HG02943 (cell line): Measurements from ENCODE around the gene SMPD2.
A peak's percentile ranks its signal among the peaks of the same experiment; 100 is the strongest.
"Not testable (repeated sequence)": the region's sequence is repeated elsewhere in the genome, so short reads cannot be mapped to it uniquely, and the experiment has no call there.

Source experiments
- ATAC-seq: cut with Tn5 transposase; IDR thresholded peaks from one replicate; pipeline ENCODE4 v1.9.1; 2021; ENCODE audit warnings: mild to moderate bottlenecking, low read depth, moderate library complexity; ENCODE audit not compliant: unreplicated experiment

SMPD2 gene

DNA sequence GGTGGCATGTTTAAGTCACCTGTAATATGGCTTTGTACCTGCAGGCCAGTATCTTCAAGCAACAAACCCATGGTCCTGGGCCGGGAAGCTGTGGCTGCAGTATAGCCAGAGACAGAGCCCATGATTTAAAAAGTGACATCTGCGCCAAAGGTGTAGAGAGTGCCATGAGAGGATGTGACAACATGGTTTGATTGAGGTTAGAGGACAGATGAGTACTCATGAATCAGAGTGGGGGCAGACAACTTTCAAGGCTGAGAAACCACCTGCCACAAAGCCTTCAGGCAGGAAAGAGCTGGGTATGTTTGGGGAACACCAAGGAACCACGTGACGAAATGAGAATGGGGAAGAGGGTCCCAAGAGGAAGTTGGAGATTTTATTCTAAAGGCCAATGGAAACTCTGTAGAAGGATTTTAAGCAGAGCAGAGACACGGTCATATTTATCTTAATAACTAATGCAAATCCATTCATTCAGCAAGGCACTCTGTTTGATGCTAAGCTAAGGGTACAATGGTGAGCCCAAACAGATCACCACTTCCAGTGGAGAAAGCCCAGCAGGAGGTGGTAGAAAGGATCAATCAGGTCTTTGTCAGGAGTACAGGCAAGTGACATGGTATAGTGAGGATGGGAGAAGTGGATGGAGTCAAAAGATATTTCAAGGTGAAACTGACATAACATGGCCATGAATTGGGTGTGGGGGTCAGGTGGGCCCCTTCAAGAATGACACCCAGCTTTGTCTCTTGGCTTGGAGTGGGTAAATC lies 18.4 kb downstream of the SMPD2 start:
- ATAC-seq = no peak

DNA sequence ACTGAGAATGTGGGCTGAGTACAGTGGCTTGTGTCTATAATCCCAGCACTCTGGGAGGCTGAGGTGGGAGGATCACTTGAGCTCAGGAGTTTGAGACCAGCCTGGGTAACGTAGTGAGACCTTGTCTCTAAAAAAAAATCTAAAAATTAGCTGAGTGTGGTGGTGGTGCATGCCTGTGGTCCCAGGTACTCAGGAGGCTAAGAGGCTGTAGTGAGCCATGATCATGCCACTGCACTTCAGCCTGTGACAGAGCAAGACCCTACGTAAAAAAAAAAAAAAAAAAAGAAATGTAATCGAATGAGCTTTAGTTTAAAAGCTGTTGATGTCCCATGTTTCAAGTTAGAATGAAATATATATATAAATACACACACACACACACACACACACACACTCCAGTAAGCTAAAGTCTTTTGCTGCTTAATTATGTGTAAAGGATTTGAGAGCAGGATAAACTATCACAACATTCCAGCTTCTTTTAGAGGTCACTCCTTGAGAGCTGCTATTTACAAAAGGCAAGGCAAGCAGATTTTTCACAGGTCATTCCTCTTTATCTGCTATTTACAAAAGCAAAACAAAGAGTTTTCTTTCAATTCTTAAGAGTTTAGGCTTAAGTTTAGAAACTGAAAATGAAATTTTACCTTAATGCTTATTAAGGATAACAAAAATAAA lies 19.8 kb downstream of the SMPD2 start:
- ATAC-seq = no peak

DNA sequence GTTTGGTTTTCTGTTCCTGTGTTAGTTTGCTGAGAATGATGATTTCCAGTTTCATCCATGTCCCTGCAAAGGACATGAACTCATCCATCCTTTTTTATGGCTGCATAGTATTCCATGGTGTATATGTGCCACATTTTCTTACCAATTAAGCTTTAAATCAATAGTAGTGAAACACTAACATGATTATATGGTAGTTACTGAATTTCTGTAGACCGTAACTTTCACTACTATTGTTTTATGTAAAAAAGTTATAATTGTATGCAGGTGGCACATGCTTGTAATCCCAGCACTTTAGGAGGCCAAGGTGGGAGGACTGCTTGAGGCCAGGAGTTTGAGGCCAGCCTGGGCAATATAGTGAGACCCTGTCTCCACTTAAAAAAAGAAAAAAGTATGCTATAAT lies 20.7 kb downstream of the SMPD2 start:
- ATAC-seq = not testable (repeated sequence)

DNA sequence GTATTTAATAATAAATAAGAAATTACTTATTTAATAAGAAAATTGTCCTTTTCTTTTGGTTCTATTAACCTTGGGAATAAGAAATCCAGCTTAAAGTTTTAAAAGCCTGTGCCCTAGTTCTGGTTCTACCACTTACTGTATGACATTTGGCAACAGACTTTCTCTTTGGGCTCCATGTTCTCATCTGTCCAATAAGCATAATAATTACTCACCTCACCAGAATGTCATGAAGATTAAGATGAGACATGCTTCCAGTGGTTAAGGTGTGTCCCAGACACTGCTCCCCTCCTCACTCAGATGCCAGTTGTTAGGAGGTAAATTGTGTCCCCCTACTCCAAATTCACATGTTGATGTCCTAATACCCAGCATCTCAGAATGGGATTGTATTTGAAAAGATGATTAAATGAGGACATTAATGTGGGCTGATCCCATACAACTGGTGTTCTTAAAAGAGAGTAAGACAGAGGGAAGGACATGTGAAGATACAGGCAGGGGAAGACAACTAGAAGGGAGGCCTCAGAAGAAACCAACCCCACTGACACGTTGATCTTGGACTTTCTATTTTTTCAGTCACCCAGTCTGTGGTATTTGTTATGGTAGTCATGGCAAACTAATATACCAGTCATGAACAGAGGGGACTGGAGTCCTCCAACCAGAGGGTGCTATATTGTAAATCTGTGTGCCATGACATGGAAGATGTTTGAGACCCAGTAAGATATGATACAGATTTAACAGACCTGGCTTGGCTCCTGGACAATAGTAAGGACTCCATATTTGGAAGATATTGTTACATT lies 21.4 kb downstream of the SMPD2 start:
- ATAC-seq = no peak

DNA sequence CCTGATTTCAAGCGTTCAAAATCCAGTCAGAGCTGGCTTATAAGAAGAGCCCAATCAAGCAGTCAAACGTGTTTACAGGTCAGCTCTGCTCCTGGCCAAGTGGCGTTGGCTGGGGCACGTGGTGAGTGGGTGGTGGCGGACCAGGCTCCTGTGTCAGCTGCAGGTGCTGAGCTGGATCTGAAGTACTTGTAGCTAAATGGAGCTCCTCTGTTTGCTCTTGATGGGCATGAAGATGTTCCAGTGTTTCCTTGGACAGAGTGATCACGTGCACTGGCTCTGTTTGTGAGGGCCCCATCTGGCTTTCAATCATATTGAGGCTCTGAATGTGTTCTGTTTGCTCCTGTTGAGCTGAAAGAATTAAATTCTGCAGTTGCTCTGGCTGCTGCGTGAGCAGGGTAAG lies 25.2 kb downstream of the SMPD2 start:
- ATAC-seq = no peak

DNA sequence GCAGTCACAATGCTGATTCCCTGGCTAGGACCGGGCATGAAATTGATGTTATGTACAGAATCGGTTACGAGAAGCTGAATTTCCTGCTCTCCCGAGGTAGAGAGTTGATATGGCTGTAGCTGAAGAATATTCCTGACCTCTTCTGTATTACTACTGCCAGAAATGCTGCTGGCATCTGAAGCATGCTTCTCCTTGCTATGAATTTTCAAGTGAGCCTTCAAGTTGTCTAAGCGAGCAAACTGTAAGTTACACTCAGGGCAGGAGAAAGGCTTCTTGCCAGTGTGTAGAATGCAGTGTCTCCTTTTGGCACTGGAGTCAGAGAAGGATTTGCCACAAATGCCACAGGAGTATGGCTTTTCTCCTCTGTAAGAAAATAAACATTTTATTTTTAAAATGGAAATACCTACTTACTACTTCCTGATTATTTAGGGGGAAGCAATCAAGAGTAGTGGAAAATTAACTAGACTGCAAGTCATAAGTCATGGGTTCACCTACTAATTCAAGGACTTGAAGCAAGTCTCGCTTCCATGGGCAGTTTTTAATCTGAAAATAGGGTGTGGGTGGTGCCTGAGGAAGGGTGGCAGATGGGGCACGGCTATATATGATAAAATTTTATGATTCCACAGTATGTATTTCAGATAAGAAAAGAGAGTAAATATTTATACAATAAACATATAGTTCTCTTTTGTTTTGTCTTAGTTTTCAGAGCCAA lies 25.8 kb downstream of the SMPD2 start:
- no peak for ATAC-seq

DNA sequence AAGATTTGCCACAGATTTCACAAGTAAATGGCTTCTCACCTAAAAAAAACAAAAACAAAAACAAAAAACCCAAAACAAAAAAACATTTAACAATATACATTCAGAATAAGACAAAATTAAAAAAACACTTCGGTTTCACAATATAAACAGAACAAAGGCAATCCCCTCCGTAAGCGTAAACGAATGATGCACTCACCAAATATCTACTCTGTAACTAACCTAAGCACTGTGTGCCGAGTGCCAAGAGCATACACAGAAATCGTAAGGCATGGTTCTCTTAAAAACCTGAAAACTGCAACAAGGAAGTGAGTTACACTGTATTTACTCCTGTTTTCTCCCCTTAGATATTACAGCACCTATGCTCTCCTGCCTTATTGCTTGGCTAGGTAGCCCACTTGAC lies 27.2 kb downstream of the SMPD2 start:
- no peak for ATAC-seq

DNA sequence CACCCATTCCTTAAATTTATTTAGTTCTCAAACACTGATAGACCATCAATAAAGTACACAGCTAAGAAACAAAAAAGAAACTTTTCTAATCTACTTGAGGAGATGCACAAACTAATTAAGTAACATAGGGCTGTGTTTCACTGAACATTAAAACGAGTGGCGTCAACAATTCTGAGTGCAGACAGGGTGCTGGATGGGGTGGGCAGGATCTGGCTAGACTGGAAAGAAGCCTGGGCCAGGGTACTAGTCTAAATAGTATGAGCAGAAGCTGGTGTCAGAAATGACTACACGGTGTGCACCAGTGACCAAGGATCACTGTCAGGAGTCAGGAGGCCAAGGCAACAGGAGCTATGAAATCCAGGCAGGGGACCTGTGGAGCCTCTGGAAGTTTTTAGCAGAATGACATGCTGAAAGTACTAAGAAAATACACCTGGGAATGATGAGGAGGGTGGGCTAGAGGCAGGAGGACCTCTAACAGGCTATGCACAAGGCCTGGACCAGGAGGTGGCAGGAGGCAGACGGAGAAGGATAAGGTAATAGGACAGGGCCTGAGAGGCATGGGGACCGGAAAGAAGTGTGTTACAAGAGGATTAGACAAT lies 29.2 kb downstream of the SMPD2 start:
- ATAC-seq = no peak

DNA sequence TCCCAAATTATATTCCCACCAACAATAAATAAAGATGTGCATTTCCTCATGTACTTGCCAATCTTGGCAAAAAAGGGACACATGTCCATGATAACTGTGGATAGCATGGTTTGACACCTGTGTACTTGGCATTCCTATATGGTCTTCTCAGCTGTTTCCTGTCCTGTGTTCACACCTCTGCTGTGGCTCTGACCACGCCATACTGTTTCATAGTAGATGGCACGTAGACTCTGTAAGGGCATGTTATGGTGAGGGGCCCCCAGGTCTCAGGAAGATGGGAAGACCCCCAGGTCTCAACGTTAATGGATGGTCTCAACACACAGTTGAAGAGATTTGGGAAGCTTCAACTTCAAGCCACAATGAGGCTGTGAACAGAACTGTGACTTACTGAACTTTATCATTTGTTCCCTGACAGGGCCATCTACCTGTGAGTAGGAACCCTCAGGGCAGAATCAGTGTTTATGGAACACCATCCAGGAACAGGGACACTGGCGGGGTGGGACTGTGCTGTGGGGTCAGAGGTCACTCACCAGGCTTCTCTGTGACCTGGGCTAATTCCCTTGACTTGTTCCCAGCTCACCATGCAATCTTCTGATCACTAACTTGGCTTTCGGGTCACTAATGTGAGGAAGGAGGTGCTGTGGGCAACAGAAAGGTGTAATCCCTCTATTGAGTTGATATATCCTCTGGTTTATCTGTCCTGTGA lies 30.7 kb downstream of the SMPD2 start:
- no peak for ATAC-seq

DNA sequence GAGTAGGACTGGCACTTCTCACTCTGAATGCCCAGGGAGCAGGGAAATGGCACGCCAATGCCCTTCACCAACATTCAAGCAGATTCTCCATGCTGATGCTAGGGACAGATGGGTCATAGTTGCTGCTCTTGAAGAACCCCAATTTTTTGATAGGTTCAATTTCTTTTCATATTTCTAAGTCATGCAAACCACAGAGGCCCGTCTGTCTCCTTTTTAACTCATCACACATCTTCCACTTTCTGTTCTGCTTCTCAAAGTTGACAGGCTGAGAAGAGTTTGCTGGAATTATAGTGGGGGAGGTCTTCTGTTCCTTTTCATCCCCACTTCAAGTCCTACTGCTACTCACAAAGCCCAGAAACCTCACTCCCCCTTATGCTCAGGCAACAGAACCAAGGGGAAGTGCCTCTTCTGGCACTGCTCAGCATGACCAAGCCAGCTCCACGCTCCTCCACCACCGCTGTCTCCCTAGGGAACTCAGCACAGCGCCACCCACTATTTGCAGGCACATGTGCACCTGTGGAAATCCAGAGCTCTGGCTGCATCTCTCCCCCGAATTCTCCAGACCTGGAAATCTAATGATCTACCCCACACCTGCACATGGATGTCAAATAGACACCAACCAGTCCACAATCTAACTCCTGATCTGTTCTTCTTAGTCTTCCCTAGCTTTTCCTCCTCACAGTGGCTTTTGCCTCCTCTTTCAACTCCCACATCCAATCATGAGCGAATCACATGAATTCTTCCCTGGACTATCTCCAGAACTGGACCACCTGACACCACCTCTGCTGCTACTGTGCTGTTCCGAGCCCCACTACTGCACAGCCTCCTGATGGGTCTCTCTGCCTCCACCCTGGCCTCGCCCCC lies 31.8 kb downstream of the SMPD2 start:
- ATAC-seq = no peak

DNA sequence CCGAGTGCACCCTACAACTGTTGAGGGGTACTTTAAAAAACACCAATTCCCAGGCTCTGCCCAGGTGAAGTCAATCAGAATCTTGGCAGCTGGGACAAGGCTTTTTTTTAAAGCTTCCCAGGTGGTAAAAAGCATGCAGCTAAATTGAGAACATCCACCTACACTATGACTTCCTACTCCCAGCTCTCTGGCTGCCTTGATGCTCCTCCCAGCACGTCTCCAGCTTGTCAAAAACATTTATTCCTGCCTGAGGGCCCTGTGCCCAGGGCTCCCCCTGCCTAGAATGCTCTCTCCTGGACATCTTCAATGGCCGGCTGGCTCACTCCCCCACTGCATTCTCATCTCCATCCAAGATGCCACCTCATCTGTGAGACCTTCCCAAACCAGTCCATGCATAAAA lies 32.6 kb downstream of the SMPD2 start:
- ATAC-seq = no peak

DNA sequence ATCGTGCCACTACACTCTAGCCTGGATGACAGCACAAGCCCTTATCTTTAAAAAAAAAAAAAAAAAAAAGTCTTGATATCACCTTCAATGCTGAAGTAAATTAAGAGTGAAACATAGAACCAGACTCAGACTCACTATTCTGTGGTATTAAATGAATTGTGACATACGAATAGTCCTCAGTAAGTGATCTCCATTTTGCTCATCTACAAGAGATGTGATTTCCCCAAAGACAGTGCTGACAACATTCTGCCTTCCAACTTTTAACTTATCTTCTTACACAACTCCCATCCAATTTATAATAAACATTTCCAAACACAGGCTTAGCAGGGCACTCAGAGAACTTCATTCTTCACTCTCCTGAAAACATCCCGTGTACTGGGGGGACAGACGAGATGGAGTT lies 34.5 kb downstream of the SMPD2 start:
- no peak for ATAC-seq

DNA sequence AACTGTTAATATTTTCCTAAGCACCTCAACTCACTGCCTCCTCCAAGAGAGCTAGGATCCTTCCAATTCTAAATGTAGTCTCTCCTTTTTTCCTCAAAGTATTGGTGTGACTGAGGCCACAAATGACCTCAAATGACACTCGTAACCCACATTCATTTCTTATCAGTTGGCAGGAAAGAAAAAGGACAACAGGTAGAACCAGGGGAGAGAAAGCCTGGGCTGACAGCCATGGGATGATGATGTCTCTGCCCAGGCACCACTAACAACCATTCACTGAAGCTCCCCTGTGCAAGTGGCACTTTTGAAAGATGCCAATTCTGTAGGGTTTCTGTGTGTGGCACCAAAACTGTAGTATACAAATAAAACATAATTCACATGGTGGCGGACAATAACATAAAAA lies 35.1 kb downstream of the SMPD2 start:
- ATAC-seq = no peak

DNA sequence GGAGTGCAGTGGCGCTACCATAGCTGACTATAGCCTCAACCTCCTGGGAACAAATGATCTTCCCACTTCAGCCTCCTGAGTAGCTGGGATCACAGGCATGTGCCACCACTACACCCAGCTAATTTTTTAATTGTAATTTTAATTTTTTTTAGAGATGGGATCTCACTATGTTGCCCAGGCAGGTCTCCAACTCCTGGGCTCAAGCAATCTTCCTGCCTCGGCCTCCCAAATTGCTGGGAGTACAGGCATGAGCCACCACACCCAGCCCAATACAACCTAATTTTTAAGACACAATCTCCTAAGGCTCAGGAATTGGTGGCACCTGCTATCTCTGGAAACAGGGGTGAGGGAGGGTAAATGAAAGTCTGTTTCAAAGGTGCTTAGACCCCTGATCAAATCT lies 36.7 kb downstream of the SMPD2 start:
- no peak for ATAC-seq

DNA sequence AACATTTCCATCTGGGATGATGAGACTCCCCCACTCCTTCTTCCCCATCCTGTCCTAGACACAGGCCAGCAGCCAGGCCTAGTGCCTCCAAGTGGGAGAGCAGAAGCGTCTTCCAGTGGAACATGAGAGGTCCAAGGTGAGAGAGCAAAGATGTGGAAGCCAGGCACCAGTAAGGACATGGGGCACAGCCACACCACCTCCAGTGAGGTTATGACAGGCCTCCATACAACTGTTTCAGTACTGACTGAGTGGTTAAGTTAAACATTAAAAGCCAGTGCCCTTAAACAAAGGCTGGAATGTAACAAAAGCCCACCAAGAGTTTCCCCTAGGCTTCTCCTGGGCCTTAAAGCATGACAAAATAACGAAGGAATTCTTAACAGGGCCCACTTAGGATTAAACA lies 37.2 kb downstream of the SMPD2 start:
- peak; percentile 73 for ATAC-seq

DNA sequence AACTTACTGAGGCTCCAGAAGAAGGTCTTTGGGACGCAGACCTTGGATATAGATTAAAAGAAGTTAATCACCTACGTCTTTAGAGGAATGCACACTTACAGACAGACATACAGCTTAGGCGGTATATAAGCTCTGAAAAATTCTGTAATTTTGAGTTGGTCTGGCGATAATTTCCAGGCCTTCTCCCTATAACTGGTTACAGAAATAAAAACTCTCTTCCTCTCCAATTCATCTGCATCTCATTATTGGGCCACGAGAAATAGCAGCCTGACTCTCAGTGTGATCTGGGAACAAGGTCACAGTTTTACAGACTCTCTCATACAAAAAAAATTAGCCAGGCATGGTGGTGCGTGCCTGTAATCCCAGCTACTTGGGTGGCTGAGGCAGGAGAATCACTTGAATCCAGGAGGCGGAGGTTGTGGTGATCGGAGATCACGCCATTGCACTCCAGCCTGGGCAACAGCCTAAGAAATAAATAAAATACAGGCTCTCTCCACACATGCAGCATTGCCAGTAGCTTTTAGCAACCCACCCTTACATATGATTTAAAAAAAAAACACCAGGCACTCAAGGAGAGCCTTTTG lies 37.8 kb downstream of the SMPD2 start:
- ATAC-seq = no peak

DNA sequence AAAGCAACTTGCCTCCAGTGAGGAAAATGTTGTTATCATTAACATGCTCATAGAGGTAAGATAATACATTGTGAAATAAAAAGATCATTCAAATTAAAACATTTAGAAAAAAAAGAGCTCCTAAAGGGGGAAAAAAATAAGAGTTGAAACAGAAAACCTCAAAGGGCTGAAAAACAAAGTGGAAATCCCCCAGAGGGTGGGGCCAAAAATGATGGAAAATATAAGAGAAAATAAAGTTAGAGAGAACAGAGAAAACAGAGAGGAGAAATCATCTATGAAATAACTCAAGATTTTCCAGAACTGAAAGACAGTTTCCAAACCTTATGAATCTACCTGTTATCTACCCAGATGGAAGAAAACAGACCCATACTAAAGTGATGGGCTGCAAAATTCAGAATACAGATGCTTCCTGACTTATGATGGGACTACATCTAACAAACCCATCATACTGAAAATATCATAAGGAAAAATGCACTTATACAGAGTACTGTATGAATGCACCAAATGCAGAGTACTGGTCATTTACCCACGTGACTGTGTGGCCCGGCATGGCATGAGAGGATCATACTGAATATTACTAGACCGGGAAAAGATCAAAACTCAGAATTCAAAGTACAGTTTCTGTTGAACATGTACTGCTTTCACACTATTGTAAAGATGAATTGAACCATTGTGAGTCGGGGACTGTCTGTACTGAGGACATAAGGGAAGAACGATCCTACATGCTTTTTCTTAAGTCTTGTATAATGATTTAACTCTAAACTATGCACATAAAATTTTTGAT lies 38.5 kb downstream of the SMPD2 start:
- no peak for ATAC-seq

DNA sequence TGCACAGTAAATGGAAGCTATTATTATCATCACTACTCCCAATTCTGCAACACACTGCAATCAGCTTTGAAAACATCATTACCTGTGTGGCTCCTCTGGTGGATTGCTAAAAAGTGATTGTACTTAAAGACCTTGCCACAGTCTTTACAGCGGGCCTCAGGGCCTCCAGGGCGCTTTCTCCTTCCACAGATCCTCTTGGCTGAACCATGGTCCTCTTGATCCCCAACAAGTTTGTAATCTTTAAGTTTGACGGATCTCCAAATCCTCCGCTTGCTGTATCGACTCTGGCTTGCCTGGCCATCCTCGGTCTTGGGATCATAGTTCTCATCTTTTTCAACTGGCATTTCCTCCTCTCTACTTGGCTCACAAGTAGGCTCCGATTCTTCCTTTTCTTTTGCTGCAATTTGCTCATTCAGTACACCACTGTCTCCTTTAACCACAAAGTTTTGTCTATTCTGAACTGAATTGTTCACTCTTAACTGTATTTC lies 40.5 kb downstream of the SMPD2 start:
- ATAC-seq = no peak
